NCI-H526 treated with DMSO at 0.1 percent for 48 hours (cell line): ENCODE results near the gene ST6GAL1.
"Not testable (repeated sequence)": the region's sequence is repeated elsewhere in the genome, so short reads cannot be mapped to it uniquely, and the experiment has no call there.

Experiments used
- DNase-seq: peaks from one replicate; lab custom pipeline; 2025; lab: John Stamatoyannopoulos, UW

ST6GAL1 gene

DNA sequence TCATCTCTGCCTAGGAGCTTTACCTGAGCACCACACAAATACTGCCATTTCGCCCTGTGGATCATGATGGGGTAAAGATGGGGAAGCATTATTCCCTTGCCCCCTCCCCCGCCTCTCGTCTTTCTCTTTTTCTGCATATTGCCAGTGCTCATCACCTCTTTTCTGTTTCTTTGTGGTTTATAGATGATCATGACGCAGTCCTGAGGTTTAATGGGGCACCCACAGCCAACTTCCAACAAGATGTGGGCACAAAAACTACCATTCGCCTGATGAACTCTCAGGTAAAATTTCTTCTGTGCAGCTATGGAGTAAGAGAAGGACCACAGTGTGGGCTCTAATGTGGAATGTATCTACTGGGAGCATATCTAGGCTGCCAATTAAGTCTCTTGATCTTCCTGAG, 120.7 kb downstream of the ST6GAL1 start:
- DNase-seq = no peak

GRCh38 chr3:187051724-187052366, 121.5 kb downstream of the ST6GAL1 start:
- DNase-seq = no peak

DNA sequence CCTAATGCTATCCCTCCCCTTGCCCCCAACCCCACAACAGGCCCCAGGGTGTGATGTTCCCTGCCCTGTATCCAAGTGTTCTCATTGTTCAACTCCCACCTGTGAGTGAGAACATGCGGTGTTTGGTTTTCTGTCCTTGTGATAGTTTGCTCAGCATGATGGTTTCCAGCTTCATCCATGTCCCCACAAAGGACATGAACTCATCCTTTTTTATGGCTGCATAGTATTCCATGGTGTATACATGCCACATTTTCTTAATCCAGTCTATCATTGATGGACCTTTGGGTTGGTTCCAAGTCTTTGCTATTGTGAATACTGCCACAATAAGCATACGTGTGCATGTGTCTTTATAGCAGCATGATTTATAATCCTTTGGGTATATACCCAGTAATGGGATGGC, 122.1 kb downstream of the ST6GAL1 start:
- not testable (repeated sequence) for DNase-seq

DNA sequence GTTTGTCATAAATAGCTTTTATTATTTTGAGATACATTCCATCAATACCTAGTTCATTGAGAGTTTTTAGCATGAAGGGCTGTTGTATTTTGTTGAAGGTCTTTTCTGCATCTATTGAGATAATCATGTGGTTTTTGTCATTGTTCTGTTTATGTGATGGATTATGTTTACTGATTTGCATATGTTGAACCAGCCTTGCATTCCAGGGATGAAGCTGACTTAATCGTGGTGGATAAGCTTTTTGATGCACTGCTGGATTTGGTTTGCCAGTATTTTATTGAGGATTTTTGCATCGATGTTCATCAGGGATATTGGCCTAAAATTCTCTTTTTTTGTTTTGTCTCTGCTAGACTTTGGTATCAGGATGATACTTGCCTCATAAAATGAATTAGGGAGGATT, 124.1 kb downstream of the ST6GAL1 start:
- not testable (repeated sequence) for DNase-seq

GRCh38 chr3:187057803-187058202, 127.5 kb downstream of the ST6GAL1 start:
- DNase-seq = not testable (repeated sequence)

GRCh38 chr3:187061748-187062147, 131.4 kb downstream of the ST6GAL1 start:
- DNase-seq = no peak

DNA sequence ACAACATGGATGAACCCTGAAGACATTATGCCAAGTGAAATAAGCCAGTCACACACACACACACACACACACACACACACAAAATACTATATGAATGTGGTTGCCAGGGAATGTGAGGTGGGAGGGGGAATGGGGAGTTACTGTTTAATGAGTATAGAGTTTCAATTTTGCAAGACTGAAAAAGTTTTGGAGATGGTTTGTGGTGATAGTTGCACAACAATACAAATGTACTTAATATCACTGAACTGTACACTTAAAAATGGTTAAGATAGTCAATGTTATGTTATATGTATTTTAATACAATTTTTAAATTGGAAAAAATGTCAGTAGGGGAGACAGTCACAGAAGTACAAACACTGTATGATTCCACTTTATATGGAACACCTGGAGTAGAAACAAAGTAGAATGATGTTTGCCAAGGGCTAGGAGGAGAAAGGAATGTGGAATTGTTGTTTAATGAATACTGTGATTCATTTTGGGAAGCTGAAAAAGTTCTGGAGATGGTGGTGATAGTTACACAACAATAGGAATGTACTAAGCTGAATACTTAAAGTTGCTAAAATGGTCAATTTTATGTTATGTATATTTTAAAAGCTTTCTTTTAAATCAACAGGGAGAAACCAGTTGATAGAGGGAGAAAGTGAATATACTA, 132.3 kb downstream of the ST6GAL1 start:
- no peak for DNase-seq

- no peak for DNase-seq
Measured at GRCh38 chr3:187063286-187064121, 133.2 kb downstream of the ST6GAL1 start.

DNA sequence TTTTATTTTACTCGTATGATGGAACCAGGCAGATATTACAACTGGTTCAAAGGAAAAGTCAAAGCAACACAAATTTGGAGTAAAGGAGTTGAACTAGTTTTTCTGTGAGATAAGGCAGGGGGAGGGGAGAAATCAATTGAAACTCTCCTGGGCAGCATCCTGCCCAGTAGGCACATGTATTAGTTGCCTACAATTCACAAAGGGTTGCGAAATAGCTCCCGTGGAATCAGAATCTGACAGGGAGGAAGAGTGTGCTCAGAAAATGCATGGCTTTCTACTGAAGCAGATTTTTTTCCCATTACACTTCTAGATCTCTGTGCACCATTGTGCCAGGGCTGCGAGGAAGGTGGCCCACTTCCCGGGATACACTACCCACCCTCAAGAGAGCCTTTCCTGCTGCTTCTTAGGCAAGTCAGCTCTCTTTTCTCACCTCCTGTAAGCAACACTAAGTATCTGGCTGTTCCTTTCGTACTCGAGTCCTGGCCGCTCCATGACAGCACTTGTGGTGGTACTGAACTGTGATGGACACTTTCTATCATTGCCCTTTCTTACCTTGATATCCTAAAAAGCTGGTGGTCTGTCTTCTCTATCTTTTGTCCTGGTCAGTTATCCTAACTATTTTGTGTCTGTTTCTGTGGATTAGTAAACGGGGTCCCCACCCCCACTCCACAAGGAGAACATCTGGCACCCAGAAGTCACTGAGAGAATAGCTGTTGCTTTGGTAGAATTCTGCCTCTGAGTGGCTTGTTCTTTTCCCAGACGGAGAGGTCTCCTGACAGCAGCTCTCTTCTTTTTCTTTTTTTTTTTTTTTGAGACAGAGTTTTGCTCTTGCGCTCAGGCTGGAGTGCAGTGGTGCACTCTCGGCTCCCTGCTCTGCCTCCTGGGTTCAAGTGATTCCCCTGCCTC, 134.1 kb downstream of the ST6GAL1 start:
- DNase-seq = no peak

- DNase-seq = no peak
Measured at GRCh38 chr3:187066228-187066995, 136.1 kb downstream of the ST6GAL1 start.

GRCh38 chr3:187068787-187069186, 138.5 kb downstream of the ST6GAL1 start:
- DNase-seq = no peak

DNA sequence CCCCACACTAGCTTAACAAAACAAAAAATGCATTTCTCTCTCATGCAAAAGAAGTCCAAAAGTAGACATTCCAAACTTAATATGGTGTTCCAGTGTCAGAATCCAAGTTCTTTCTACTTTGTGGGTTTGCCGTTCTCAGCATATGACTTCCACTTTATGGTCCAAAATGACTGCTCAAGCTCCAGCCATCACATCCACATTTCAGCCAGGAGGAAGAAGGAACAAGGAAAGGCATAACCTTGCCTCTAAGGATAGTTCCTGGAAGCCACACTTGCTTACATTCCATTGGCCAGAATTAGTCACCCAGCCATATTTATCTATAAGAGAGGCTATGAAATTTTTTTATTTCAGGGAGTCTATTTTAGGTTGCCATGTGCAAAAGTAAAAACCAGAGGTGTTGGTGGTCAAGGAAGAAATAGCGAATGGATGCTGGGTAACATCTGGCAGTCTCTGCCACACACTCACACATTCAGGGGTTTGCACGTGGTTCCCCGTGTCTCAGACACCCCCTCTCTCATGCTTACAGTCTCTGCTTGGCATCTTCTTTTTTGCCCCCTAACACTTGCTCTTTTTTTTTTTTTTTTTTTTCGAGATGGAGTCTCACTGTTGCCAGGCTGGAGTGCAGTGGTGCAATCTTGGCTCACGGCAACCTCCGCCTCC, 139.7 kb downstream of the ST6GAL1 start:
- DNase-seq = no peak

DNA sequence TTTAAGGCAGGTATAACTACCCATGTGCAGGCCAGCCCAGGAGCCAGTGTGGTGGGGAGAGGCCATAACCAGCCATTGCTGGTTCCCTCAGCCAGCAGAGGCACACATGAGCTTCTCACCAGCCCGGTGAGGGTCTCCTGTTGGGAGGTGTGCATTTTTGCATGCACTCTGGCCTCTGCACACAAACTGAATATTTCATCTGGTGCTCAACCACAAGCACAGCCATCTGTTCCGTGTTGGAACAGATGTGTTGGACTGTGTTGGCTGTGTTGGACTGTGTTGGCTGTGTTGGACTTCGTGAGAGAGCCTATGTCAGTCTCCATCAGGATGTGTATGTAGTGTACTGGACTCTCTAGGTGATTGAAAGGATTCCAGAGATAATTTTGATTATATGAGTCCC, 141.8 kb downstream of the ST6GAL1 start:
- no peak for DNase-seq

GRCh38 chr3:187072511-187072910, 142.2 kb downstream of the ST6GAL1 start:
- peak; percentile 13 for DNase-seq

- no peak for DNase-seq
Measured at GRCh38 chr3:187073581-187074098, 143.3 kb downstream of the ST6GAL1 start.

GRCh38 chr3:187074846-187075245, 144.5 kb downstream of the ST6GAL1 start:
- DNase-seq = no peak

GRCh38 chr3:187076297-187076696, 146.0 kb downstream of the ST6GAL1 start:
- no peak for DNase-seq

DNA sequence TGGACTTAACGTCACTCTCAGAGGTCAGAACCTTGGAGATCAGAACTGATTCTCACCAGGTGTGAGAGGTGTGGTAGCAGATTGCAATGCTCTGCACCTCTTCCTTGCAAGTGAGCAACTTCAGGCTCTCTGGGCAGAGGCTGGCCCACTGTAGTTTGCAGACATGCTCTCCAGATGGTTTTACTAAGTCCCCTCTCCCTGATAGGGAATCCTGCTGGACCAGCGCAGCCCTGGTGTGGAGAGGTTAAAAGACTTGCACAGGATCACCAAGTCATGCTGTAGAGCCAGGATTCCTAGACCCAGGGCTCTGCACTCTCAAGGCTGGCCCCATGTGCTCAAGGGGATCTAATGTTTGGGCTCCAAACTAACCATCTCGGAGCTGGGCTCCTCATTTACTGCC, 146.8 kb downstream of the ST6GAL1 start:
- DNase-seq = no peak

DNA sequence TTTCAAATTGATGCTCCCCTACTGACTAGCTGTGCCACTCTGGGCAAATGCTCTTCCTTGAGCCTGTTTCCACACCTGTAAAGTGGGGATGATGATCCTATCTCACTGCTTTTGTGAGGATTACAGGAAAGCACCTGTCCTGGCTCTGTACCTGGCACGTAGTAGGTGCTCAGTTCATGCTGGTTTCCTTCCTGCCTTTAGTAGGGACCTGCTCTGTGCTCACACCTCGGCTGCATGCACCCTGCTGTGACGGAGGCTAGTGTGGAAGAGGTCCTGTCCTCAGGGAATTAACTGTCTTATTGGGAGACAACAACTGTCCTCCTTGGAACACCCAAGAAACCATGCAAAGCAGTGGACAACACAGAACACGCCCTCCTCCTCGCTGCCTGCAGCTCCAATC, 147.2 kb downstream of the ST6GAL1 start:
- DNase-seq = no peak
